OCI-LY1 (cell line): ENCODE results near the gene DUSP6.
"Not testable (repeated sequence)": the region's sequence is repeated elsewhere in the genome, so short reads cannot be mapped to it uniquely, and the experiment has no call there.

ENCODE experiments used
- H2AFZ ChIP-seq: fragments of 200-600 bp; sonication (generic), shearing (Covaris generic); 2 replicates; pipeline ENCODE4 v1.6.0; 2014; ENCODE audit warnings: antibody characterized with exemption, mild to moderate bottlenecking, low read length
- H3F3A ChIP-seq: fragments of 200-600 bp; sonication (generic), shearing (Covaris generic); 2 replicates; pipeline ENCODE4 v1.6.0; 2014; ENCODE audit warnings: mild to moderate bottlenecking, antibody characterized with exemption, low read length, moderate library complexity; ENCODE audit not compliant: insufficient read depth
- H3K27ac ChIP-seq: fragments of 200-600 bp; sonication (generic); 2 replicates; pipeline ENCODE4 v1.5.1; 2014; ENCODE audit warnings: low read length, mixed run types, mild to moderate bottlenecking, low read depth; ENCODE audit not compliant: poor library complexity, severe bottlenecking
- H3K27me3 ChIP-seq: fragments of 200-600 bp; sonication (generic); 2 replicates; pipeline ENCODE4 v1.6.0; 2014; ENCODE audit warnings: antibody characterized with exemption, mild to moderate bottlenecking, low read length, moderate library complexity; ENCODE audit not compliant: insufficient read depth
- H3K36me3 ChIP-seq: fragments of 200-600 bp; sonication (generic); 2 replicates; pipeline ENCODE4 v1.6.1; 2014; ENCODE audit warnings: mild to moderate bottlenecking, antibody characterized with exemption, low read length, moderate library complexity, mixed read lengths; ENCODE audit not compliant: insufficient read depth
- H3K4me1 ChIP-seq: fragments of 200-600 bp; sonication (generic); 2 replicates; pipeline ENCODE4 v1.5.1; 2014; ENCODE audit warnings: mild to moderate bottlenecking, low read length, moderate library complexity; ENCODE audit not compliant: insufficient read depth, severe bottlenecking
- H3K4me2 ChIP-seq: fragments of 200-600 bp; sonication (generic), shearing (Covaris generic); 2 replicates; pipeline ENCODE4 v1.6.1; 2014; ENCODE audit warnings: low read length
- H3K4me3 ChIP-seq: fragments of 200-600 bp; sonication (generic); 2 replicates; pipeline ENCODE4 v1.5.1; 2014; ENCODE audit warnings: low read length, low read depth, mild to moderate bottlenecking, mixed read lengths; ENCODE audit not compliant: poor library complexity, severe bottlenecking
- H3K79me2 ChIP-seq: fragments of 200-600 bp; shearing (Covaris generic); 2 replicates; pipeline ENCODE4 v1.6.1; 2016; ENCODE audit warnings: mixed run types, low read length, mixed read lengths; ENCODE audit not compliant: insufficient read depth
- H3K9ac ChIP-seq: fragments of 200-600 bp; sonication (generic), shearing (Covaris generic); 2 replicates; pipeline ENCODE4 v1.6.1; 2014; ENCODE audit warnings: mild to moderate bottlenecking, low read length, mixed read lengths
- H3K9me2 ChIP-seq: fragments of 200-600 bp; sonication (generic), shearing (Covaris generic); 2 replicates; pipeline ENCODE4 v1.6.1; 2014; ENCODE audit warnings: low read depth, mild to moderate bottlenecking, low read length, mixed read lengths
- H3K9me3 ChIP-seq: fragments of 200-600 bp; shearing (Covaris generic); 2 replicates; pipeline ENCODE4 v1.6.1; 2014; ENCODE audit warnings: low read length, mixed read lengths
- H4K20me1 ChIP-seq: fragments of 200-600 bp; sonication (generic), shearing (Covaris generic); 2 replicates; pipeline ENCODE4 v1.6.0; 2016; ENCODE audit warnings: mild to moderate bottlenecking, low read length; ENCODE audit not compliant: insufficient read depth
- EZH2 ChIP-seq: fragments of 200-600 bp; sonication (generic), shearing (Covaris generic); IDR thresholded peaks from 2 replicates; pipeline ENCODE4 v1.8.0; 2017; ENCODE audit warnings: borderline replicate concordance, mixed run types, mild to moderate bottlenecking, antibody characterized with exemption, low read length, moderate library complexity, mixed read lengths
- TF ChIP-seq, protein P1 (sequence below): fragments of 200-600 bp; sonication (generic), shearing (Covaris generic); IDR thresholded peaks from 2 replicates; pipeline ENCODE4 v1.5.1; 2017; ENCODE audit warnings: mild to moderate bottlenecking, antibody characterized with exemption, low read length, moderate library complexity, mixed read lengths

The DUSP6 gene

DNA sequence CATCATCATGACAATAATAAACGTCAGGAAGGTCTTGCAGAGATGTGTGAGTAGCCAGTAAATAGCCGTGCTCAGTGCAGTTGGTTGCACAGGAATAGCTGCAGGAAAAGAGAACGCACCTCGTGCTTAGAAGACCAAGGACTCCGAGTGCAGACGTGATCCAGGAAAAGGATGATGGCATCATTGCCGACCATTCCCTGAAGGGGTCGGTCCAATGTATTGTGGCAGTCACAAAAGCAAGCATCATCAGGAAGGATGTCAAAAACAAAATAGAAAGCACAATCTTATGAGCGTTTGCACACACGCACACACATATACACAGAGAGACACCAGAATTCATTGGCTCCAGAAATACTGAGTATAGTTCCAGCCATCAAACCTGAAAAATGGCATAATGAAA lies 12.8 kb downstream of the DUSP6 start:
- Histone ChIP-seq H3K4me3 (no peak overlapping the region), H2AFZ (no peak overlapping the region), H3K27ac (no peak overlapping the region), H3K79me2 (no peaks in the 10 kb centered on the region), H3K27me3 (no peaks in the 10 kb centered on the region), H3K36me3 (no peaks in the 10 kb centered on the region), H3F3A (no peaks in the 10 kb centered on the region), H3K9me3 (no peaks in the 10 kb centered on the region), H4K20me1 (no peaks in the 10 kb centered on the region), H3K9ac (no peak overlapping the region), H3K4me1 (no peaks in the 10 kb centered on the region), H3K9me2 (no peaks in the 10 kb centered on the region), H3K4me2 (no peak overlapping the region)
- TF ChIP-seq, protein P1, sequence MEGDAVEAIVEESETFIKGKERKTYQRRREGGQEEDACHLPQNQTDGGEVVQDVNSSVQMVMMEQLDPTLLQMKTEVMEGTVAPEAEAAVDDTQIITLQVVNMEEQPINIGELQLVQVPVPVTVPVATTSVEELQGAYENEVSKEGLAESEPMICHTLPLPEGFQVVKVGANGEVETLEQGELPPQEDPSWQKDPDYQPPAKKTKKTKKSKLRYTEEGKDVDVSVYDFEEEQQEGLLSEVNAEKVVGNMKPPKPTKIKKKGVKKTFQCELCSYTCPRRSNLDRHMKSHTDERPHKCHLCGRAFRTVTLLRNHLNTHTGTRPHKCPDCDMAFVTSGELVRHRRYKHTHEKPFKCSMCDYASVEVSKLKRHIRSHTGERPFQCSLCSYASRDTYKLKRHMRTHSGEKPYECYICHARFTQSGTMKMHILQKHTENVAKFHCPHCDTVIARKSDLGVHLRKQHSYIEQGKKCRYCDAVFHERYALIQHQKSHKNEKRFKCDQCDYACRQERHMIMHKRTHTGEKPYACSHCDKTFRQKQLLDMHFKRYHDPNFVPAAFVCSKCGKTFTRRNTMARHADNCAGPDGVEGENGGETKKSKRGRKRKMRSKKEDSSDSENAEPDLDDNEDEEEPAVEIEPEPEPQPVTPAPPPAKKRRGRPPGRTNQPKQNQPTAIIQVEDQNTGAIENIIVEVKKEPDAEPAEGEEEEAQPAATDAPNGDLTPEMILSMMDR: no peak
- no peak for TF ChIP-seq EZH2

DNA sequence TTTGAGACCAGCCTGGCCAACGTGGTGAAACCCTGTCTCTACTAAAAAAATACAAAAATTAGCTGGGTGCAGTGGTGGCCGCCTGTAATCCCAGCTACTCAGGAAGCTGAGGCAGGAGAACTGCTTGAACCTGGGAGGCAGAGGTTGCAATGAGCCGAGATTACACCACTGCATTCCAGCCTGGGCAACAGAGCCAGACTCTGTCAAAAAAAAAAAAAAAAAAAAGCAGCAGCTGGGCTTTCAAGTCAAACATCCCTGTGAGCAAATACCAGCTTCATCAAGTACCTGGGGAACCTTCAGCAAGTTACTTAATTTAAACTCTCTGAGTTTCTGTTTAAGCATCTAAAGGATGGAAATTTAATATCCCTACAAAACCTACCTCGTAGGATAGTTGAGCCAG lies 15.2 kb downstream of the DUSP6 start:
- not testable (repeated sequence) for H3K4me2 ChIP-seq, H3K27ac ChIP-seq, H3K9me3 ChIP-seq, H3K27me3 ChIP-seq, H3K4me3 ChIP-seq, H3K9me2 ChIP-seq, H3K79me2 ChIP-seq, H3K36me3 ChIP-seq, H4K20me1 ChIP-seq, H3K4me1 ChIP-seq, H3K9ac ChIP-seq, H2AFZ ChIP-seq, H3F3A ChIP-seq

DNA sequence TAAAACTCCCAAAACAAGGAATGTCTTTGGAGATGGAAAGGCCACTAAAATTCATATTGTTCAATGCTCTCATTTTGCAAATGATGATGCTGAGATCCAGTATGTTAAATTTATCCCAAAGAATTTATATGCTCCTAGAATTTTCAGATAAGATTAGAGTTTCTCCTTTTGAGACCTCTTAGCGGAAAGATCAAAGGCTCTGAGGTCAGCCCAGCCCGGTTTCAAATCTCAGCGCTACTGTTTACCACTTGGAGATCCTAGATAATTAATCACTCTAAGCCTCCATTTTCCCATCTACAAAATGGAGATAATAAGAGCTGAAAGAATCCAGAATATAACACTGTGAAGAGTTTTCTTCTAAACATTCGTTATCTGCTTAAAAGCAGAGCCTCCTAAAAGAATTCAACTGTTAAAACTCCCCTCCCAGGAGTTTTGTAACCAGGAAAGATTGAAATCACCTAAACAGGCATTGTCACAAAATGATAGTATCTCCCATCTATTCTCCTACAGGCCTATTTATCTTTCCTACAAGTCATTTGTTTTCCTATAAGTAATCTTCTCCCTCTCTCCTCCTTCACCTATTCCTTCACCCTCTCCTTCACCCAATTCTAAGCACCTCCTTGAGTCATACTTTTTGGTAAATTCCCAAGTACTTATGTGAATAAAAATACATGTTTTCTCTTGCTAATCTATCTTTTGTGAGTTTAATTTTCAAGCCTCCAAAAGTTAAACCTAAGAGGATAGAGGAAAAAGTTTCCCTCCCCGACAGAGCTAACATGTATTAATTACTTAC lies 16.7 kb downstream of the DUSP6 start:
- Histone ChIP-seq H3K4me2 (no peak overlapping the region), H2AFZ (no peak overlapping the region), H4K20me1 (no peaks in the 10 kb centered on the region), H3F3A (no peaks in the 10 kb centered on the region), H3K27me3 (no peaks in the 10 kb centered on the region), H3K9me2 (no peaks in the 10 kb centered on the region), H3K27ac (no peak overlapping the region), H3K4me3 (no peak overlapping the region), H3K79me2 (no peaks in the 10 kb centered on the region), H3K9me3 (no peaks in the 10 kb centered on the region), H3K9ac (no peak overlapping the region), H3K4me1 (no peaks in the 10 kb centered on the region), H3K36me3 (no peaks in the 10 kb centered on the region)
- TF ChIP-seq EZH2: no peak

DNA sequence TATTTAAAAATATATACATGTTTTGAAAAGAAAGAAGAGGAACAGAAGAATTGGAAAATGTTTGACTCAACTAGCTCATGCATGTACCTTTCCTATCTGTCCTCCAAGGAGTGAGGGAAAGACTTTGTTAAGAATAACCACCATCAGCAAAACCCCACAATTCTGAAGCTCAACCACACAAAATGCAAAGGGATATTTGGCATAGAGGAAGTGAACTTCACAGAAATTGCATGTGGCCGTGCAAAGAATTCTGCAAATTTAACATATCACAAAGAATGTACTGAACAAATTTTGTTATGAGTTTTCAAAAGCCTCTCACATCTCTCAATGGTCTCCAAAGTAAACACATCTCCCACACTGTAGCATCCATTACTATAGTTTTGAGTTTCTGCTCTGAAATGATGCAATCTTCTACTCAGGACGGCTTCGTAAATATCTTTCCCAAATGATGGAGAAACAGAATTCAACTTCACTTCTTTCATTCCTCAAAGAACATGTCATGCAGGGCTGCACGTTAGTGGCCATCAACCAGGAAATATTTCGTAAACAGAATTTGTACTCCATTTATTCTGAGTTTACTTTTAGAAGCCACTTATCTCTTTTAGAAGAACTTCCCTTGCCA lies 17.6 kb downstream of the DUSP6 start:
- Histone ChIP-seq H3K36me3 (no peaks in the 10 kb centered on the region), H3K4me1 (no peaks in the 10 kb centered on the region), H2AFZ (no peak overlapping the region), H3K79me2 (no peaks in the 10 kb centered on the region), H3K4me3 (no peak overlapping the region), H4K20me1 (no peaks in the 10 kb centered on the region), H3K27ac (no peak overlapping the region), H3K4me2 (no peak overlapping the region), H3F3A (no peaks in the 10 kb centered on the region), H3K27me3 (no peaks in the 10 kb centered on the region), H3K9me2 (no peaks in the 10 kb centered on the region), H3K9me3 (no peaks in the 10 kb centered on the region), H3K9ac (no peak overlapping the region)
- TF ChIP-seq, protein P1: no peak
